Naive thymus-derived CD8-positive, alpha-beta T cell (primary cell): ENCODE measurements around the gene RFNG. TPM values are rescaled to one million over a fixed set of nuclear protein-coding genes. Genes with fewer than 3 reads are reported as not detected.
A peak's percentile ranks its signal among the peaks of the same experiment; 100 is the strongest.

Experiments
- ATAC-seq, 2 donors: fragments of 150-1000 bp; cut with Tn5 transposase in 1 of 2; sonication (Bioruptor Pico), chemical (Tn5 transposase) in 1 of 2; 1 replicate in 1 of 2; 2 replicates in 1 of 2; pipeline ENCODE4 v1.10.0; 2021; ENCODE audit warnings: mild to moderate bottlenecking in 2 of 2, moderate library complexity in 2 of 2
- POLR2A ChIA-PET: fragments of 350-600 bp; sonication (Branson Sonifier 250); formaldehyde crosslinking; loops from one replicate; lab custom pipeline; 2021; ENCODE audit warnings: antibody characterized with exemption; lab: Charles Lee
- DNase-seq, 10 donors: peaks; one replicate each; pipeline versions ENCODE4 v3.0.0 to v3.0.0-alpha.2; 2020 to 2022
- H3K27ac Mint-ChIP-seq, 10 donors: one replicate each; pipeline ENCODE4 v1.8.0; 2020 to 2022; ENCODE audit warnings: mild to moderate bottlenecking in 10 of 10, mixed read lengths in 10 of 10, moderate library complexity in 4 of 10, inconsistent platforms in 1 of 10
- H3K27me3 Mint-ChIP-seq, 5 donors: one replicate each; pipeline ENCODE4 v1.8.0; 2021 to 2022; ENCODE audit warnings: mixed read lengths in 5 of 5
- H3K36me3 Mint-ChIP-seq, 3 donors: one replicate each; pipeline ENCODE4 v1.8.0; 2020 to 2022; ENCODE audit warnings: mixed read lengths in 3 of 3, mild to moderate bottlenecking in 2 of 3, inconsistent platforms in 1 of 3
- H3K4me1 Mint-ChIP-seq, 4 donors: one replicate each; pipeline ENCODE4 v1.8.0; 2021 to 2022; ENCODE audit warnings: mixed read lengths in 4 of 4
- H3K4me3 Mint-ChIP-seq, 10 donors: one replicate each; pipeline ENCODE4 v1.8.0; 2020 to 2022; ENCODE audit warnings: mild to moderate bottlenecking in 10 of 10, mixed read lengths in 10 of 10, moderate library complexity in 6 of 10, inconsistent platforms in 1 of 10
- H3K9me3 Mint-ChIP-seq, 9 donors: one replicate each; pipeline ENCODE4 v1.8.0; 2020 to 2022; ENCODE audit warnings: mixed read lengths in 9 of 9, mild to moderate bottlenecking in 3 of 9, inconsistent platforms in 1 of 9, moderate library complexity in 1 of 9
- polyA plus RNA-seq, 3 donors: library from polyadenylated mRNA; unstranded; fragments of 300-500 nt; fragmentation: Illumina TruSeq; gene quantifications; one replicate each; pipeline ENCODE4 v1.2.3, GENCODE V29; 2021
- total RNA-seq, 8 experiments: library from RNA in 2 of 8; stranded (reverse) in 2 of 8; gene quantifications; one replicate each; pipeline ENCODE4 v1.2.3 and lab custom pipeline; 2021 to 2026

The RFNG gene
- total and polyA plus RNA-seq, 5 experiments from 2014 or later, result 2.2 to 42.1 (median 8.5) TPM

DNA sequence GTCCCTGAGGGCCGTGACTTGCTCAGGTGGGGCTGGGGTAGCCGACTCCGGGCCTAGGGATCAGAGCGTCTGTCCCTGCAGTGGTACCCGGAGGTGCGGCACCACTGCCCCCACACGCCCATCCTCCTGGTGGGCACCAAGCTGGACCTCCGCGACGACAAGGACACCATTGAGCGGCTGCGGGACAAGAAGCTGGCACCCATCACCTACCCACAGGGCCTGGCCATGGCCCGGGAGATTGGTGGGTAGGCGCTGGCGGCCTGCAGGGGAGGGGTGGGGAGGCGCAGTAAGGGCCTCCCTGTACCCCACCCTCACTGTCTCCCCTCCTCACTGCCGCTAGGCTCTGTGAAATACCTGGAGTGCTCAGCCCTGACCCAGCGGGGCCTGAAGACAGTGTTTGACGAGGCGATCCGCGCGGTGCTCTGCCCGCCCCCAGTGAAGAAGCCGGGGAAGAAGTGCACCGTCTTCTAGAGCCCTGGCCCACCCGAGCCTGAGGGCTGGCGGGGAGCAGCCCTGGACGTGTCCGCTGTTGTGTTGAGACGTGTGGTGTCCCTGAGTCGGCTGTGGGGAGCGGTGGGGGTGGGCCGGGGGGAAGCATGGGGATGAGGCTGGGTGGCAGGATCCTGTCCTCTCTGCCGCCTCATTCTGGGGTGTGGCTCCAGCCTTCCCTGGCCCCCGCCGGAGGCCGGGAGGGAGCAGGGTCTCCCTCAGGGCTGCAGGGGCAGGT lies 18.1 kb downstream of the RFNG start:
- Mint-ChIP-seq H3K36me3 (peaks cover 0 to 4% (median 3%) of the 10 kb centered on the region in 3 donors), H3K27ac (no peak overlapping the region), H3K27me3 (no peaks in the 10 kb centered on the region), H3K4me1 (peaks cover 12 to 36% (median 31%) of the 10 kb centered on the region in 4 donors), H3K4me3 (peak overlapping the region in 3 of 10 donors; percentile 65 to 67 (median 65)), H3K9me3 (no peaks in the 10 kb centered on the region)
- DNase-seq (no peak), ATAC-seq (no peak)
- POLR2A ChIA-PET, result interaction anchor here (1.5 kb wide), 1 partner anchor 66 kb away, joined by 4 read pairs; no protein-coding TSS in a partner anchor

DNA sequence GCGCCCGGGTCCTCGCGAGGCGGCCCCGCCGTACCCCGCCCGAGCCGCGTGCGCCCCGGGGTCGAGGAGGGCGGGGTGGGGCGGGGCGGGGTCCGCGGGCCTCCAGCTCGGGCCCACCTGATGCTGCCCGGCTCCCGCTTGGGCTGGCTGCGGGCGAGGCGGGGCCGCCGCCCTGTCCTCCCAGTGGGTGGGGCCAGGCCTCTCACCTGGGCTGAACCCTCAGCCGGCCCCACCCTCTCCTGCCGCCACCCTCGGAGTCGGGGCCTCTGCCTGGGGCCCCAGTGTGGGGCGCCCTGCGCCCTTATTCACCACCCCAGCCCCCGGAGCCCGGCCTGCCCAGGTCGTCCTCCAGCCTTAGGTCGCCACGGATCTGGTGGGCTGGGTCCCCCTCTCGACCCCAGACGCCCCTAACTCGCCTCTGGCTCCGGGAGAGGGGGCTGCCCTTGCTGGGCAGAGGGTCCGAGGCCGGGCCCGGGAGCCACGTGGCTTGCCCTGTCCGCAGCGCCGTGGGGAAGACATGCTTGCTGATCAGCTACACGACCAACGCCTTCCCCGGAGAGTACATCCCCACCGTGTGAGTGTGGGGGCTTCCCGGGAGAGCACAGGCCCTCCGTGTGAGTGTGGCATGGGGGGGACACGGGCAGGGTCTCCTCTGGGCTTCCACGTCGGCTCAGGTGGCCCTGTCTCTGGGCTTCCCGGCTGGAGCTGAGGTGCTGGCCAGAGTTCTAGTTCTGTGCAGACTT lies 19.6 kb downstream of the RFNG start:
- no peaks in the 10 kb centered on the region for H3K9me3 Mint-ChIP-seq
- peaks cover 7 to 26% (median 24%) of the 10 kb centered on the region in 4 donors for H3K4me1 Mint-ChIP-seq
- peak overlapping the region in 8 of 10 donors; percentile 36 to 74 (median 56) for H3K4me3 Mint-ChIP-seq
- POLR2A ChIA-PET, result interaction anchor here (1.5 kb wide), 1 partner anchor 65 kb away, joined by 4 read pairs; no protein-coding TSS in a partner anchor
- H3K27me3 Mint-ChIP-seq, result no peaks in the 10 kb centered on the region
- ATAC-seq (peak; percentile 15 to 41), DNase-seq (peak in 2 of 10 donors; percentile 30 to 37)
- H3K36me3 Mint-ChIP-seq, result peaks cover 0 to 4% (median 3%) of the 10 kb centered on the region in 3 donors
- no peak overlapping the region for H3K27ac Mint-ChIP-seq

GRCh38 chr17:82031303-82031884 lies 20.2 kb downstream of the RFNG start, which contains the start of gene RAC3:
TSS of gene RAC3 (plus strand) at chr17:82031678. CDS start at chr17:82031762, 84 bp downstream.
- Mint-ChIP-seq H3K27me3 (no peaks in the 10 kb centered on the region), H3K9me3 (no peaks in the 10 kb centered on the region), H3K4me3 (peak within 1 kb of the TSS; percentile 74 to 94 (median 84)), H3K27ac (peak within 1 kb of the TSS in 3 of 10 donors; percentile 28 to 77 (median 49)), H3K36me3 (peaks cover 0 to 4% (median 3%) of the 10 kb centered on the region in 3 donors), H3K4me1 (peaks cover 7 to 26% (median 23%) of the 10 kb centered on the region in 4 donors)
- peak; percentile 7 to 26 for ATAC-seq
- POLR2A ChIA-PET, result interaction anchor here (1.4 to 2.0 kb wide), 4 partner anchors 66 to 121 kb away, joined by 7 to 9 read pairs (median 7); partner anchors contain the start of gene FASN
- DNase-seq, result no peak

DNA sequence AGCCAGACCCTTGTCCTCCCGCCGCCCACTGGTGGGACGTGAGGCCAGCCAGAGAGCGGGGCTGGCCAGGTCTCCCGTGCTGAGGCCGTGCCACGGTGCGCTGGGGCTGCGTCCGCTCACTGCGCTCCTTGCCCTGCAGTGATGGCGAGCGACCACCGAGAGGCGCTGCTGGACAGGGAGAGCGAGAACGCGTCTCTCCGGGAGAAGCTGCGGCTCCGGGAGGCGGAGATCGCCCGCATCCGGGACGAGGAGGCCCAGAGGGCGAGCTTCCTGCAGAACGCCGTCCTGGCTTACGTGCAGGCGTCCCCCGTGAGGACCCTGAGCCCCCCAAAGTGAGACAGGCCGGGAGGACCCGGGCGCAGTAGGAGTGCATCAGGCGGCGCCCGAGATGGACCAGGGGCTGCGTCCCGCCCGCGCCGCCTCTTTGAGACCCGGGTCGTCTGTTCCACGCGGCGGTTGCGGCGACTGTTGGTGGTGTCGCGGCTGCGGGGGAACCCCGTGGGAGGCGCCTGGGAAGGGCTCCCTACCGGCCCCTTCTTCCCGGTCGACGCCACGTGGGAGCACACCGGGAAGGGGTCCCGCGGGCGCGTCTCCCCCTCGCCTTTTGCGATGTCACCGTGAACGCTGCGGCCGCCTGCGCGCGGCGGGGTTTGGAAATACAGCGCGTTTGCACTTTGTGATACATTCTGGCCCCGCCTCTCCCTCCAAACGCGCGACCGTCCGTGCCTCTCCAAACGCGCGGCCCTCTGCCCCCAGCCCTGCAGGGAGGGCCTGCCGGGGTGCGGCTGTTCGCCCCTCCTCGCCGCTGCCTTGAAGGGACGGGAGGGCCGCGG lies 20.9 kb downstream of the RFNG start:
- H3K9me3 Mint-ChIP-seq, result no peaks in the 10 kb centered on the region
- ATAC-seq (peak; percentile 80 to 85), DNase-seq (peak; percentile 65 to 87 (median 80))
- H3K27me3 Mint-ChIP-seq, result no peaks in the 10 kb centered on the region
- H3K4me1 Mint-ChIP-seq, result peaks cover 10 to 19% (median 17%) of the 10 kb centered on the region in 4 donors
- H3K36me3 Mint-ChIP-seq, result peaks cover 0 to 4% (median 3%) of the 10 kb centered on the region in 3 donors
- H3K27ac Mint-ChIP-seq, result peak overlapping the region in 3 of 10 donors; percentile 28 to 77 (median 49)
- peak overlapping the region; percentile 74 to 94 (median 84) for H3K4me3 Mint-ChIP-seq
- POLR2A ChIA-PET, result interaction anchor here (0.5 to 2.0 kb wide), 16 partner anchors 12 to 580 kb away, joined by 3 to 9 read pairs (median 3); partner anchors contain the start of genes CD7, DUS1L and FASN

GRCh38 chr17:82029990-82030469 lies 21.6 kb downstream of the RFNG start:
- Mint-ChIP-seq H3K36me3 (peaks cover 0 to under 1% (median 0%) of the 10 kb centered on the region in 3 donors), H3K4me3 (peak overlapping the region in 3 of 10 donors; percentile 47 to 88 (median 59)), H3K27me3 (no peaks in the 10 kb centered on the region), H3K9me3 (no peaks in the 10 kb centered on the region), H3K4me1 (peaks cover 10 to 13% (median 11%) of the 10 kb centered on the region in 4 donors), H3K27ac (no peak overlapping the region)
- DNase-seq (peak in 1 of 10 donors; percentile 33), ATAC-seq (peak in 1 of 2 donors; percentile 2)
- POLR2A ChIA-PET, result interaction anchor here (0.5 to 2.0 kb wide), 15 partner anchors 13 to 581 kb away, joined by 3 to 9 read pairs (median 3); partner anchors contain the start of genes CD7, DUS1L and FASN

DNA sequence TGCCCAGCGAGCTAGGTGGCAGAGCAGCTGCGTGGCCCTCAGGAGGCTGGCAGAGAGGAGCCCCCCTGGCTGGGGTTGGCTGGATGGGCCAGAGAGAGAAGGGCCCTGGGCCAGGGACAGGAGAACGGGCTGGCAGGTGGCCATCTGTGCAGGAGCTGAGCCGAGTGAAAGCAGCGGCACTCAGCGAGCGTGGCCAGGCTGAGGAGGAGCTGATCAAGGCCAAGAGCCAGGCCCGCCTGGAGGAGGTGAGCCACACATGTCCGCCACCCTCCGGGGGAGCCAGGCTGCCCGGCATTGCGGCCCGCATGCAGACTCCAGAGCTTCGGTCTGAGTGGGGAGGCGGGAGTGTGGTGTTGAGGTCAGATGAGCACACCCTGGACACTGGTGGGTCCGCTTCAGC lies 22.2 kb downstream of the RFNG start:
- peak overlapping the region in 1 of 10 donors; percentile 36 for H3K27ac Mint-ChIP-seq
- H3K9me3 Mint-ChIP-seq, result no peaks in the 10 kb centered on the region
- H3K4me3 Mint-ChIP-seq, result peak overlapping the region in 9 of 10 donors; percentile 10 to 77 (median 59)
- ATAC-seq (no peak), DNase-seq (no peak)
- POLR2A ChIA-PET, result interaction anchor here (1.2 kb wide), 1 partner anchor 125 kb away, joined by 3 read pairs; no protein-coding TSS in a partner anchor
- H3K36me3 Mint-ChIP-seq, result no peaks in the 10 kb centered on the region
- H3K4me1 Mint-ChIP-seq, result peaks cover 9 to 13% (median 10%) of the 10 kb centered on the region in 4 donors
- H3K27me3 Mint-ChIP-seq, result no peaks in the 10 kb centered on the region

DNA sequence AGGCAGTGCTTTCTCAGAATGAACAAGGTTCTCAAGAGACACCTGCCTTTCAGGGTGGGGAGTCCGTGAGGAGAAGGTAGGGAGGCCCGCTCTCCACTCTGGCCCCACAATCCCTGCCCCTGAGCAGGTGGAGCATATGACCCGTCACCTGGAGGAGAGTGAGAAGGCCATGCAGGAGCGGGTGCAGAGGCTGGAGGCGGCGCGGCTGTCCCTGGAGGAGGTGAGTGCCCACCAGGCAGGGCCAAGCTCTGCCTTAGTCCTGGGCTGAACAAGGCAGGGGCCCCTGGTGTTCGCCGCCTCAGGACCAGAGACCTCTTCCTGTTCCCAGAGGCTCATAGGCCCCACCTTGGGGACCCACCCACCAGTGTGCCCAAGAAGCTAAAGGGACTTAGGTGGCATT lies 22.6 kb downstream of the RFNG start:
- Mint-ChIP-seq H3K9me3 (no peaks in the 10 kb centered on the region), H3K27me3 (no peaks in the 10 kb centered on the region), H3K36me3 (no peaks in the 10 kb centered on the region), H3K27ac (no peak overlapping the region), H3K4me1 (peaks cover 9 to 15% (median 11%) of the 10 kb centered on the region in 4 donors), H3K4me3 (peak overlapping the region in 3 of 10 donors; percentile 10 to 77 (median 59))
- DNase-seq, result no peak
- no peak for ATAC-seq
- POLR2A ChIA-PET, result interaction anchor here (1.3 kb wide), 1 partner anchor 61 kb away, joined by 4 read pairs; no protein-coding TSS in a partner anchor

DNA sequence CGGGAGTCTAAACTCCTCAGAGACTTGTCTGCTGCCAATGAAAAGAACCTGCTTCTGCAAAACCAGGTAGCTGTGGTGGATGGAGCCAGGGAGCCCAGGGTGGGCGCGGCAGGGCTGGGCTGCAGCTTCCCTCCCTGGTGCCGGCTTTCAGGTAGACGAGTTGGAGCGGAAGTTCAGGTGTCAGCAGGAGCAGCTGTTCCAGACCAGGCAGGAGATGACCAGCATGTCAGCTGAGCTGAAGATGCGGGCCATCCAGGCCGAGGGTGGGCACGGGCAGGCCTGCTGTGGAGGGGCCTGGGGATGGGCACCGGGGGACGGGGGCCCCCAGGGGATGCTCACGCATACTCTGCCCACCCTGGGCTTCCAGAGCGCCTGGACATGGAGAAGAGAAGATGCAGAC lies 23.4 kb downstream of the RFNG start:
- Mint-ChIP-seq H3K4me1 (peaks cover 10 to 20% (median 15%) of the 10 kb centered on the region in 4 donors), H3K36me3 (no peaks in the 10 kb centered on the region), H3K27ac (no peak overlapping the region), H3K9me3 (no peaks in the 10 kb centered on the region), H3K4me3 (peak overlapping the region in 1 of 10 donors; percentile 6), H3K27me3 (no peaks in the 10 kb centered on the region)
- no peak for ATAC-seq
- DNase-seq, result no peak
- POLR2A ChIA-PET, result interaction anchor here (0.7 to 1.3 kb wide), 2 partner anchors 60 to 127 kb away, joined by 3 to 4 read pairs; no protein-coding TSS in a partner anchor

DNA sequence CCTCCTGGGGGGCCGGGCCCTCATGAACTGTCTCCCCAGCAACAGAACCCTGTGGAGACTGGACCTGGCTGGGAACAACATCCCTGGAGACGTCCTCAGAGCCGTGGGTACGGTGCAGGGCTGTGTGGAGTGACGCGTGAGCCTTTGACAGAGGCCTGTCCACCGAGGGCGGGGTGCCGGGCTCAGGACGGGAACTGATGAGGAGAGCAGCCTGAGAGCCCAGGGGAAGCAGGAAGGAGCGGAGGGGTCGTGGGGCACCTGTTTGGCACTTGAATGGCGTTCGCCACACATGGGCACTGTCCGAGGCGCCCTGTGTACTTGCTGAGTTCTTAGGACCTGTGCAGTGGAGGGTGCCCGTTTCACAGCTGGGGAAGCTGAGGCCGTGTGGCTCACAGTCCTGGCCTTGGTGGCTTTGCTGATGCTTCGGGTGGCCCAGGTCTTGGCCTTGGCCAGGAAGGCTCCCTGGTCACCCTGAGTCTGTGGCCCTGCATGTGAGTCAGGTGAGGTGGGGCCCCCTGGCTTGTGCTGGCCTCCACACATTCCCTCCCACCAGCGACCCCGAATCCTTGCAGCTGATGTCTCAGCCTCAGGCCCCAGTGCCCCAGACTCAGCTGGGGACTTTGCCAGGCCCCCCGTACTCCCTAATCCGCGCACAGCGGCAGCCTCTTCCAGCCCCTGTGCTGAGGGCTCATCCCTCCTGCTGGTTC lies 26.1 kb downstream of the RFNG start:
- ATAC-seq, result no peak
- no peaks in the 10 kb centered on the region for H3K27me3 Mint-ChIP-seq
- peaks cover 15 to 33% (median 30%) of the 10 kb centered on the region in 4 donors for H3K4me1 Mint-ChIP-seq
- peak overlapping the region in 1 of 10 donors; percentile 20 for H3K27ac Mint-ChIP-seq
- no peak for DNase-seq
- H3K9me3 Mint-ChIP-seq, result no peaks in the 10 kb centered on the region
- H3K4me3 Mint-ChIP-seq, result peak overlapping the region in 3 of 10 donors; percentile 27 to 65 (median 57)
- POLR2A ChIA-PET, result interaction anchor here (1.2 to 6.0 kb wide), 2 partner anchors 12 to 66 kb away, joined by 3 to 22 read pairs; partner anchors contain the start of gene DCXR
- no peaks in the 10 kb centered on the region for H3K36me3 Mint-ChIP-seq

- Mint-ChIP-seq H3K27me3 (no peaks in the 10 kb centered on the region), H3K9me3 (no peaks in the 10 kb centered on the region), H3K36me3 (no peaks in the 10 kb centered on the region), H3K27ac (no peak overlapping the region), H3K4me1 (peaks cover 14 to 36% (median 29%) of the 10 kb centered on the region in 4 donors), H3K4me3 (peak overlapping the region in 1 of 10 donors; percentile 4)
- DNase-seq (no peak), ATAC-seq (no peak)
- POLR2A ChIA-PET, result interaction anchor here (3.0 to 6.0 kb wide), 2 partner anchors 13 to 102 kb away, joined by 13 to 22 read pairs; partner anchors contain the start of gene DCXR
Observed at GRCh38 chr17:82024859-82025258, 26.8 kb downstream of the RFNG start.
